Left lung (tissue), 14 donors: ENCODE measurements around the gene PRMT1. TPM values are rescaled to one million over a fixed set of nuclear protein-coding genes. Genes with fewer than 3 reads are reported as not detected.

ENCODE experiments used
- ATAC-seq: fragments of 200-7000 bp; cut with Tn5 transposase; one replicate; pipeline ENCODE4 v1.9.1; 2020; ENCODE audit warnings: moderate library complexity
- DNase-seq, 4 donors: peaks; one replicate each; pipeline ENCODE4 v3.0.0-alpha.2; 2013 to 2020
- H3K27ac ChIP-seq, 2 donors: fragments of 200-600 bp; sonication (generic) in 1 of 2; one replicate each; pipeline versions ENCODE4 v1.5.0 to v1.8.0; 2020 to 2021
- H3K27me3 ChIP-seq, 2 donors: fragments of 200-600 bp; sonication (generic) in 1 of 2; one replicate each; pipeline versions ENCODE4 v1.5.0 to v1.8.0; 2020 to 2021
- H3K36me3 ChIP-seq, 2 donors: fragments of 200-600 bp; sonication (generic) in 1 of 2; one replicate each; pipeline versions ENCODE4 v1.5.0 to v1.8.0; 2020 to 2021
- H3K4me1 ChIP-seq, 2 donors: fragments of 200-600 bp; one replicate each; pipeline ENCODE4 v1.8.0; 2021
- H3K4me3 ChIP-seq, 2 donors: fragments of 200-600 bp; sonication (generic) in 1 of 2; one replicate each; pipeline versions ENCODE4 v1.5.0 to v1.8.0; 2020 to 2021; ENCODE audit warnings: mild to moderate bottlenecking in 1 of 2
- H3K9me3 ChIP-seq, 2 donors: fragments of 200-600 bp; sonication (generic) in 1 of 2; one replicate each; pipeline versions ENCODE4 v1.5.0 to v1.8.0; 2020 to 2021
- CTCF ChIP-seq, 2 donors: fragments of 200-600 bp; sonication (generic) in 1 of 2; IDR thresholded peaks; one replicate each; pipeline versions ENCODE4 v1.5.0 to v1.8.0; 2021; ENCODE audit warnings: antibody characterized with exemption in 2 of 2
- intact Hi-C, 2 donors: fragments of 100-400 bp; cut with DNase I; formaldehyde crosslinking; loops; one replicate each; pipeline versions ENCODE4 v1.11.2 to v1.14.2; 2022
- long read RNA-seq, 12 donors: library from polyadenylated mRNA in 2 of 12; unstranded in 2 of 12; transcript quantifications; one replicate each; pipeline ENCODE4 v2.0.0 and lab custom pipeline, GENCODE V29; 2019 to 2026
- polyA plus RNA-seq, 6 donors: library from polyadenylated mRNA; unstranded; fragments of 120-200 nt; gene quantifications; one replicate each; pipeline ENCODE4 v1.2.1, GENCODE V29; 2013; ENCODE audit not compliant: insufficient read length in 6 of 6
- total RNA-seq, 2 donors: library from RNA; stranded (reverse); fragmentation: NEBNext Ultra II Directional; extraction: Animal tissue kit (Norgen Biotek cat#: 25700); gene quantifications; one replicate each; pipeline ENCODE4 v1.2.1, GENCODE V29; 2021
- donor health status: DM: no; HTN: yes; CAD: no.
- donor health status: DM: no; HTN: no; CAD: no.

The PRMT1 gene
- total RNA-seq (100 to 1,000 TPM in 1 of 2 donors, 10 to 100 TPM in 1; 79.3 to 137 TPM), polyA plus RNA-seq (100 to 1,000 TPM; 208 to 258 (median 224) TPM)
- long read RNA-seq, donor 1, transcript PRMT1-201 (10 exons, 1,393 nt), result major isoform, 132 of 187 reads
- long read RNA-seq, donor 1, transcript PRMT1-204 (6 exons, 780 nt), result minor isoform, 5 of 187 reads
- long read RNA-seq, donor 1, transcript PRMT1-209 (2 exons, 968 nt), result minor isoform, 17 of 187 reads
- long read RNA-seq, donor 1, transcript PRMT1-202 (11 exons, 1,327 nt), result minor isoform, 6 of 187 reads
- long read RNA-seq, donor 1, partial matches to known transcripts, result 22 of 187 reads
- long read RNA-seq, donor 1, other reads (novel, unspliced or antisense), result 0 of 187 reads
- long read RNA-seq, donor 2, transcript PRMT1-201 (10 exons, 1,393 nt), result major isoform, 83 of 144 reads
- long read RNA-seq, donor 2, transcript PRMT1-202 (11 exons, 1,327 nt), result minor isoform, 7 of 144 reads
- long read RNA-seq, donor 2, transcript PRMT1-209 (2 exons, 968 nt), result minor isoform, 5 of 144 reads
- long read RNA-seq, donor 2, partial matches to known transcripts, result 40 of 144 reads
- long read RNA-seq, donor 2, other reads (novel, unspliced or antisense), result 7 of 144 reads
- long read RNA-seq, donor 3, transcript PRMT1-201 (10 exons, 1,393 nt), result major isoform, 92 of 110 reads
- long read RNA-seq, donor 3, transcript PRMT1-209 (2 exons, 968 nt), result minor isoform, 10 of 110 reads
- long read RNA-seq, donor 3, partial matches to known transcripts, result 6 of 110 reads
- long read RNA-seq, donor 3, other reads (novel, unspliced or antisense), result 0 of 110 reads
- long read RNA-seq, donor 4, transcript PRMT1-201 (10 exons, 1,393 nt), result major isoform, 36 of 48 reads
- long read RNA-seq, donor 4, partial matches to known transcripts, result 6 of 48 reads
- long read RNA-seq, donor 4, other reads (novel, unspliced or antisense), result 1 of 48 reads
- long read RNA-seq, donor 5, transcript PRMT1-202 (11 exons, 1,327 nt), result minor isoform, 5 of 118 reads
- long read RNA-seq, donor 5, transcript PRMT1-201 (10 exons, 1,393 nt), result major isoform, 91 of 118 reads
- long read RNA-seq, donor 5, transcript PRMT1-209 (2 exons, 968 nt), result minor isoform, 7 of 118 reads
- long read RNA-seq, donor 5, partial matches to known transcripts, result 11 of 118 reads
- long read RNA-seq, donor 5, other reads (novel, unspliced or antisense), result 0 of 118 reads
- long read RNA-seq, donor 6, transcript PRMT1-202 (11 exons, 1,327 nt), result minor isoform, 5 of 144 reads
- long read RNA-seq, donor 6, transcript PRMT1-209 (2 exons, 968 nt), result minor isoform, 7 of 144 reads
- long read RNA-seq, donor 6, transcript PRMT1-201 (10 exons, 1,393 nt), result major isoform, 113 of 144 reads
- long read RNA-seq, donor 6, partial matches to known transcripts, result 16 of 144 reads
- long read RNA-seq, donor 6, other reads (novel, unspliced or antisense), result 0 of 144 reads
- long read RNA-seq, donor 7, transcript PRMT1-201 (10 exons, 1,393 nt), result major isoform, 90 of 111 reads
- long read RNA-seq, donor 7, partial matches to known transcripts, result 13 of 111 reads
- long read RNA-seq, donor 7, other reads (novel, unspliced or antisense), result 0 of 111 reads
- long read RNA-seq, donor 8, transcript PRMT1-201 (10 exons, 1,393 nt), result major isoform, 99 of 133 reads
- long read RNA-seq, donor 8, transcript PRMT1-202 (11 exons, 1,327 nt), result minor isoform, 10 of 133 reads
- long read RNA-seq, donor 8, partial matches to known transcripts, result 16 of 133 reads
- long read RNA-seq, donor 8, other reads (novel, unspliced or antisense), result 0 of 133 reads
- long read RNA-seq, donor 9, result 0 reads
- long read RNA-seq, donor 10, transcript PRMT1-201 (10 exons, 1,393 nt), result major isoform, 58 of 72 reads
- long read RNA-seq, donor 10, partial matches to known transcripts, result 4 of 72 reads
- long read RNA-seq, donor 10, other reads (novel, unspliced or antisense), result 6 of 72 reads
- long read RNA-seq, donor 11, result 0 reads
- long read RNA-seq, donor 12, transcript PRMT1-202 (11 exons, 1,327 nt), result minor isoform, 6 of 100 reads
- long read RNA-seq, donor 12, transcript PRMT1-209 (2 exons, 968 nt), result minor isoform, 7 of 100 reads
- long read RNA-seq, donor 12, transcript PRMT1-201 (10 exons, 1,393 nt), result major isoform, 80 of 100 reads
- long read RNA-seq, donor 12, partial matches to known transcripts, result 0 of 100 reads
- long read RNA-seq, donor 12, other reads (novel, unspliced or antisense), result 0 of 100 reads

GRCh38 chr19:49677231-49677900, at the start of gene PRMT1:
Gene PRMT1, plus strand, starts transcription at chr19:49677271. Its CDS starts 10 bp downstream, at chr19:49677281.
- peak within 1 kb of the TSS; percentile 86 to 95 for H3K27ac ChIP-seq
- H3K36me3 ChIP-seq, result peaks cover 0 to 20% of the 10 kb centered on the region in 2 donors
- no peaks in the 10 kb centered on the region for H3K9me3 ChIP-seq
- intact Hi-C loops, result no loop called here
- peak; percentile 12 for ATAC-seq
- no peaks in the 10 kb centered on the region for H3K27me3 ChIP-seq
- no peak for TF ChIP-seq CTCF (IDR thresholded peaks at IDR 0.05)
- peak within 1 kb of the TSS; percentile 99 to 100 for H3K4me3 ChIP-seq
- peak in 3 of 4 donors; percentile 53 to 94 (median 78) for DNase-seq
- H3K4me1 ChIP-seq, result peaks cover 21 to 49% of the 10 kb centered on the region in 2 donors

- H3K4me1 ChIP-seq, result peaks cover 0 to 16% of the 10 kb centered on the region in 2 donors
- intact Hi-C loops, result no loop called here
- no peak overlapping the region for H3K27ac ChIP-seq
- H3K9me3 ChIP-seq, result no peaks in the 10 kb centered on the region
- TF ChIP-seq CTCF (IDR thresholded peaks at IDR 0.05), result no peak
- DNase-seq (no peak), ATAC-seq (no peak)
- H3K36me3 ChIP-seq, result peaks cover 0 to 34% of the 10 kb centered on the region in 2 donors
- no peak overlapping the region for H3K4me3 ChIP-seq
- no peaks in the 10 kb centered on the region for H3K27me3 ChIP-seq
Measured at GRCh38 chr19:49629659-49630058, 47.4 kb upstream of the PRMT1 start.

- intact Hi-C loops, result no loop called here
- no peak for TF ChIP-seq CTCF (IDR thresholded peaks at IDR 0.05)
- H3K27ac ChIP-seq, result peak overlapping the region in 1 of 2 donors; percentile 18
Measured at GRCh38 chr19:49631014-49631588, 46.0 kb upstream of the PRMT1 start.

More at GRCh38 chr19:49631014-49631588, 46.0 kb upstream of the PRMT1 start:
- Histone ChIP-seq H3K36me3 (peaks cover 0 to 19% of the 10 kb centered on the region in 2 donors), H3K9me3 (no peaks in the 10 kb centered on the region), H3K4me1 (peaks cover 5 to 29% of the 10 kb centered on the region in 2 donors), H3K4me3 (no peak overlapping the region), H3K27me3 (no peaks in the 10 kb centered on the region)
- no peak for DNase-seq
- no peak for ATAC-seq
